D721Med (cell line): ENCODE results near the gene SPPL2B.

ENCODE experiments used
- DNase-seq: peaks from one replicate; pipeline ENCODE4 v3.0.0; 2011; ENCODE audit warnings: low spot score; ENCODE audit not compliant: insufficient read length
- FAIRE-seq: peaks from 2 replicates; lab custom pipeline; 2011; peaks lifted over from hg19 to GRCh38; lab: Jason Lieb, UNC
- CTCF ChIP-seq: IDR thresholded peaks from 2 replicates; pipeline ENCODE4 v1.5.1; 2012; ENCODE audit warnings: mild to moderate bottlenecking, control low read depth; ENCODE audit not compliant: insufficient read depth; ENCODE audit errors: missing control alignments

The SPPL2B gene

GRCh38 chr19:2376784-2377519, 48.5 kb downstream of the SPPL2B start:
- DNase-seq: no peak
- TF ChIP-seq CTCF: no peak
- FAIRE-seq: no peak

- FAIRE-seq (no peak), DNase-seq (no peak)
- no peak for TF ChIP-seq CTCF
Measured at GRCh38 chr19:2380567-2380966, 52.1 kb downstream of the SPPL2B start.

- no peak for FAIRE-seq
- DNase-seq: no peak
- no peak for TF ChIP-seq CTCF
Measured at GRCh38 chr19:2381148-2381820, 52.8 kb downstream of the SPPL2B start.

GRCh38 chr19:2382530-2383222, 54.2 kb downstream of the SPPL2B start:
- FAIRE-seq (no peak), DNase-seq (no peak)
- TF ChIP-seq CTCF: no peak

- no peak for DNase-seq
- no peak for FAIRE-seq
- no peak for TF ChIP-seq CTCF
Measured at GRCh38 chr19:2385053-2385721, 56.7 kb downstream of the SPPL2B start.

GRCh38 chr19:2387367-2388288, 59.1 kb downstream of the SPPL2B start:
- no peak for DNase-seq
- no peak for TF ChIP-seq CTCF
- FAIRE-seq: no peak
